Fibroblast of villous mesenchyme (primary cell): Measurements from ENCODE around the gene PDF. TPM values are rescaled to one million over a fixed set of nuclear protein-coding genes. Genes with fewer than 3 reads are reported as not detected.
A peak's percentile ranks its signal among the peaks of the same experiment; 100 is the strongest.

Source experiments
- DNase-seq: peaks from one replicate; pipeline ENCODE4 v3.0.0-alpha.2; 2010; ENCODE audit warnings: low read depth
- H3K4me3 ChIP-seq: 2 replicates; pipeline ENCODE4 v1.5.1; 2011; ENCODE audit warnings: low read depth, mild to moderate bottlenecking, low read length
- total RNA-seq: library from RNA; depleted of rRNA; stranded (reverse); fragments of >200 nt; gene quantifications from 2 replicates; pipeline ENCODE4 v1.2.3, GENCODE V29; 2012
- TF ChIP-seq, protein P1 (sequence below): IDR thresholded peaks from 2 replicates; pipeline ENCODE4 v1.5.1; 2012; ENCODE audit warnings: low read depth, mild to moderate bottlenecking, low read length; ENCODE audit not compliant: insufficient read depth

PDF gene
- total RNA-seq, 1 donor = 11.7 TPM

DNA sequence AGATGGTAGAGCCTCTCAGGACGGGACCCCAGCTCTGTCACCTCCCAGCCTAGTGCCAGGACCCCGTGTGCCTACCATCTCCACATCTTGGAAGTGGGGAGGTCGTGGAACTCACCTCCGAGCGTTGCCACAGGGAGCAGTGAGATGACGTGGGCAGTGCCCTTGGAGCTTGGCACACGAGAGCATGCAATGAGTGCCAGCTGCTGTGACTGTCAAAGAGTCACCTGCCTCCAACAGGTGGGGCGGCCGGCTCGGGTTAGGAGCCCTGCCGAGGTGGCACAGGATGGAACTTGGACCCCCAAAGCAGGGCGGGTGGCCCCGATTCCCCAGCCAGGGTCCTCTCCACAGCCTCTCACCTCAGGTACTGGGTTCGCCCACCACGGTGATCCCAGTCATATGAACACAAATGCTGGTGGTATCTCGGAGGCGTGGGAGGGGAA lies 13.8 kb downstream of the PDF start:
- H3K4me3 ChIP-seq = no peak overlapping the region
- TF ChIP-seq, protein P1, sequence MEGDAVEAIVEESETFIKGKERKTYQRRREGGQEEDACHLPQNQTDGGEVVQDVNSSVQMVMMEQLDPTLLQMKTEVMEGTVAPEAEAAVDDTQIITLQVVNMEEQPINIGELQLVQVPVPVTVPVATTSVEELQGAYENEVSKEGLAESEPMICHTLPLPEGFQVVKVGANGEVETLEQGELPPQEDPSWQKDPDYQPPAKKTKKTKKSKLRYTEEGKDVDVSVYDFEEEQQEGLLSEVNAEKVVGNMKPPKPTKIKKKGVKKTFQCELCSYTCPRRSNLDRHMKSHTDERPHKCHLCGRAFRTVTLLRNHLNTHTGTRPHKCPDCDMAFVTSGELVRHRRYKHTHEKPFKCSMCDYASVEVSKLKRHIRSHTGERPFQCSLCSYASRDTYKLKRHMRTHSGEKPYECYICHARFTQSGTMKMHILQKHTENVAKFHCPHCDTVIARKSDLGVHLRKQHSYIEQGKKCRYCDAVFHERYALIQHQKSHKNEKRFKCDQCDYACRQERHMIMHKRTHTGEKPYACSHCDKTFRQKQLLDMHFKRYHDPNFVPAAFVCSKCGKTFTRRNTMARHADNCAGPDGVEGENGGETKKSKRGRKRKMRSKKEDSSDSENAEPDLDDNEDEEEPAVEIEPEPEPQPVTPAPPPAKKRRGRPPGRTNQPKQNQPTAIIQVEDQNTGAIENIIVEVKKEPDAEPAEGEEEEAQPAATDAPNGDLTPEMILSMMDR = no peak
- DNase-seq = no peak

DNA sequence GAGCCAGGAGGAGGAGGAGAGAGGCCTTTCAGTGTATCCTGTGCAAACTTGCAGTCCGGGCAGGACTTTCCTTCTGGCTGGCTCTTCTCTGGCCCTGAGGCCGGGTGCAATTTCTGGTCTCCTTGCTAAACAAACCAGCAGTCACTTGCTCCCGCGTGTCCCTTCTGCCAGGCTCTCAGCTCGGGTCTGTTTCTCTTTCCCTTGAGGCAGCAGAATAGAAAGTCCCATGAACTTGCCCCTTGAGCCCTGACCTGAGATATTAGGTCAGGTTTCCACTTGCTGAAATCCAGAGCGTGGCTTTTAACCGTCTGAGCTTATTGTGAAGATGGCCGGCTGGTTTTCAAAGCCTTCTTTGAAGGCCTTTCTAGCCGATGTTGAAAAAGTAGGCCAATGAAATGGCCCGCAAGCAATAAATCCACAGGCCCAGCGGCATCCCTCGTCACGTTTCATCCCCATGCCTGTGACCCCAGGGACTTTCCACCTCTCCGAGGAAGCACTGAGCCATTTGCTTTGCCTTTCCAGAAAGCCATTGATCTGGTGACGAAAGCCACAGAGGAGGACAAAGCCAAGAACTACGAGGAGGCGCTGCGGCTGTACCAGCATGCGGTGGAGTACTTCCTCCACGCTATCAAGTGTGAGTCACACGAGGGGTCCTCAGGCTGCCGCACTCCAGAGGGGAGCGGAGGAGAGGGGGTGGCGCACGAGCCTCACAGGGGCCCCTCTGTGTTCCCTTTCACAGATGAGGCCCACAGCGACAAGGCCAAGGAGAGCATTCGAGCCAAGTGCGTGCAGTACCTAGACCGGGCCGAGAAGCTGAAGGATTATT lies 14.7 kb downstream of the PDF start:
- DNase-seq = no peak
- TF ChIP-seq, protein P1 = no peak
- H3K4me3 ChIP-seq = no peak overlapping the region

GRCh38 chr16:69314534-69314933 lies 15.9 kb downstream of the PDF start:
- no peak for DNase-seq
- TF ChIP-seq, protein P1 = no peak
- H3K4me3 ChIP-seq = no peak overlapping the region

GRCh38 chr16:69313469-69313868 lies 16.9 kb downstream of the PDF start:
- no peak for DNase-seq
- no peak overlapping the region for H3K4me3 ChIP-seq
- TF ChIP-seq, protein P1 = no peak

DNA sequence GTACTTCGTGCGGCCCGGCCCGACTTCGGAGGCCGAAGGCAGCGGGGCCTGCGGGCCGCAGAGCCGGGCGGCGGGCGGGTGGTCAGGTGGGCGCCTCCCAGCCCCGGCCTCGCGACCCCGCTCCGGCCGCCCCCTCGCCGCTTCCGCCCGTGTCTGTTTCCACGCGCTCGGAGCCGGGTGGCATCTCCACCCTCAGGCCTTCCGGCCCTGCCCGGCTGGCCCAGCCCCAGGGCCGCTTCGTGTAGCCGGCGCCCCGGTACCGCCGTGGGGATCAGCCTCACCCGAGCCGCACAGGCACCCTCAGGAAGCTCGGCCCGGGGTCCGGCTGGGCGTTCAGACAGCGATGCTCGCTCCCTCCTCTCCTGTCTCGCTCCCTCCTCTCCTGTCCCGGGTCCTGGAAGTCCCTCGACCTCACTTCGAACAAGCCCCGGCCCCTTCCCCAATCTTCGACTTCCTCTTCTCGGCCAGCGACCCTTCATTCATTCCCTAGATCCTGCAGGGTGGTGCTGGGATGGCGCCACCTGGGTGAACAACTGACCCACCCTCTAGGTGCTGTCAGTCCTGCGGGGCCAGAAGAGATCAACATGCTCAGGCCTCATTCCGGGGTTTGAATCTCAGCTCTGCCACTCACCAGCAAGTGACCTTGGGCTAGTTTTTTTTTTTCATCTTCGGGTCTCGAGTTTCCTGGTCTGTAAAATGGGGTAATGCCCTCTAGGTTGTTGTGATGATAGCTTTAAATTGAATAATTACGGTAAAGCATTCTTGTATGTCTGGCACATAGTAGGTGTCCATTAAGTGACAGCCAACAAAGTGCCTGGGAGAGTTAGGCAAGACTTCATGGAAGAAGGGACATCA lies 18.6 kb downstream of the PDF start:
- TF ChIP-seq, protein P1 = peak; percentile 2
- peak; percentile 24 for DNase-seq
- peak overlapping the region; percentile 85 for H3K4me3 ChIP-seq

DNA sequence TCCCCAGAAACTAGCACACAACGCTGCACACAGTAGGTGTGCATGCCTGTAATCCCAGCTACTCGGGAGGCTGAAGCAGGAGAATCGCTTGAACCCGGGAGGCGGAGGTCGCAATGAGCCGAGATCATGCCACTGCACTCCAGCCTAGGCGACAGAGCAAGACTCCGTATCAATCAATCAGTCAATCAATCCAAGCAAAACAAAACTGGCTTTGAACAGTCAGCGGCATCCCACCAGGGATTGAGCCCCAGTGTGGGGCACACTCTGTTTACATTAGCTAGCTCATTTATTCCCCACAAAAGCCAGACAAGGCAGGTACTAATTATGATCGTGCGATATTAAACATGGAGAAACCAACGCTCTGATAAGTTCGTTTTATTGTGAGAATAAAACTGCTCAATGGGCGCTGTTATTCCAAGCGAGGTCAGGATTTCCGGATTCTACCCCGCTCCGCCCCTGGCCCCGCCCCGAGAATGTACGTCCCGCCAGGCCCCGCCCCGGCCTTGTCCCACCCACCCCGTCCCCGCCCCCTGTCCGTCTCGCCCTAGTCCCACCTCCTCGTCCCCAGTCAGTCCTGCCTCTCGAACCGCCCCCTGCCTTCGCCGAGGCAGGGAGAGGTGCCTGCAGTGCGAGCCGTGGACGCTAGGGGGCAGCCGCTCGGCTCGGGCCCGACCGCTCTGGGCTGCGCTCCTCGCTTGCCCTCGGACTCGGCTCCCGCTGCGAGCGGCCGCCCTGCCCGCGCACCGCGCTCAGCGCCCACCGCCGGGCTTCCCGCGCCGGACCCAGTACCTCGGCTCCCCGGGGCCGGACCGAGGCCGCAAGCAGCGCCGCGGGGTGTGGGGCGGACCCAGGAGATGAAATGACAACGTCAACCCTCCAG lies 19.5 kb downstream of the PDF start, which contains the start of gene VPS4A:
VPS4A (plus strand) TSS at position 698 of the 880 bp plus-strand sequence; CDS start at position 860, 162 bp downstream.
- TF ChIP-seq, protein P1 = peak; percentile 74
- peak within 1 kb of the TSS; percentile 85 for H3K4me3 ChIP-seq
- peak; percentile 97 for DNase-seq
